HG03196 (cell line): Measurements from ENCODE around the gene ASMTL.
"Not testable (repeated sequence)": the region's sequence is repeated elsewhere in the genome, so short reads cannot be mapped to it uniquely, and the experiment has no call there.

ENCODE experiments used
- ATAC-seq: cut with Tn5 transposase; IDR thresholded peaks from one replicate; pipeline ENCODE4 v1.9.1; 2021; ENCODE audit not compliant: unreplicated experiment

The ASMTL gene, protein sequence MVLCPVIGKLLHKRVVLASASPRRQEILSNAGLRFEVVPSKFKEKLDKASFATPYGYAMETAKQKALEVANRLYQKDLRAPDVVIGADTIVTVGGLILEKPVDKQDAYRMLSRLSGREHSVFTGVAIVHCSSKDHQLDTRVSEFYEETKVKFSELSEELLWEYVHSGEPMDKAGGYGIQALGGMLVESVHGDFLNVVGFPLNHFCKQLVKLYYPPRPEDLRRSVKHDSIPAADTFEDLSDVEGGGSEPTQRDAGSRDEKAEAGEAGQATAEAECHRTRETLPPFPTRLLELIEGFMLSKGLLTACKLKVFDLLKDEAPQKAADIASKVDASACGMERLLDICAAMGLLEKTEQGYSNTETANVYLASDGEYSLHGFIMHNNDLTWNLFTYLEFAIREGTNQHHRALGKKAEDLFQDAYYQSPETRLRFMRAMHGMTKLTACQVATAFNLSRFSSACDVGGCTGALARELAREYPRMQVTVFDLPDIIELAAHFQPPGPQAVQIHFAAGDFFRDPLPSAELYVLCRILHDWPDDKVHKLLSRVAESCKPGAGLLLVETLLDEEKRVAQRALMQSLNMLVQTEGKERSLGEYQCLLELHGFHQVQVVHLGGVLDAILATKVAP

DNA sequence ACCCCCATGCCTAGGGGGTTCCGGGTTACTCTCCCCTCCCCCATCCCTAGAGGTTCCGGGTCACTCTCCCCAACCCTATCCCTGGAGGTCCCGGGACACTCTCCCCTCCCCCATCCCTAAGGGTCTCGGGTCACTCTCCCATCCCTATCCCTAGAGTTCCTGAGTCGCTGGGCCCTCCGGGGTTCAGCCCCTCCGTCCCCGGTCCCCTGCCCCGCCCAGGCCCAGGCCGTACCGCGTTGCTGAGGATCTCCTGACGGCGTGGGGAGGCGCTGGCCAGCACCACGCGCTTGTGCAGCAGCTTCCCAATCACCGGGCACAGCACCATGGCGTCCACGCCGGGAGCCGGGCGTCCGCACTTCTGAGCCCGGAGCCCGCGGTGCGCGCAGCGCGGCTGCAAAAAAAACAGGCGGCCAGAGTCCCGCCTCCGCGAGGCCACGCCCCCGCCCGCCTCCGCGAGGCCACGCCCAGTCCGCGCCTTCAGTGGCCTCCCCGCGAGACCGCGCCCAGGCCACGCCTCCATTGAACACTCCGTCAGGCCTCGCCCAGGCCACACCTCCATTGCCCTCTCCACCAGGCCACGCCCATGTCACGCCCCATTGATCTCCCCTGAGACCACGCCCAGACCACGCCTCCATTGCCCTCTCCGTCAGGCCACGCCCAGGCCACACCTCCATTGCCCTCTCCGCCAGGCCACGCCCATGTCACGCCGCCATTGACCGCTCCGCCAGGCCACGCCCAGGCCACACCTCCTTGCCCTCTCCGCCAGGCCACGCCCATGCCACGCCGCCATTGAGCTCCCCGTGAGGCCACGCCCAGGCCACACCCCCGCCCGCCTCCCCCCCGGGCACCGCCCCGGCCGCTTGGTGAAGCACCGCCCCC is at the start of gene ASMTL:
Gene ASMTL (minus strand): TSS at position 394 of the 879 bp plus-strand sequence. CDS start 69 bp downstream, at position 325.
- peak; percentile 78 for ATAC-seq

DNA sequence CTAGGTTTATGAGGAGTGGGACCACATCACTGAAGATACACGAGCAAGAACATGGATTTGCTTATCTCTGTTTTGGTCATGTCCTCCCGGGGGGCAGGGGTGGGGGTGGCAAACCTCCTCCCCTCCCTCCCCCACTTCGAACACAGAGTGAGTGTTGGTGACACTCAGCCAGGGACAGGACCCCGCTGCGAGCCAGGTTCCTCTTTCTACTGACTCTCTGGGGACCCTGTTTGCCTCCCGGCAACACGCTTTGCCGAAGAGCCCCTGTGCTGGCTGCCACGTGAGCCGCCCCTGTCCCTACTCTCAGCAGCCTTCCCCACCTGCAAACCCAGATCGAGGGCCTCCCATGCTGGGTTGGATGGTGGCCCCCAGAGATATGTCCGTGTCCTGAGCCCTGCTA is 49.5 kb upstream of the ASMTL start:
- ATAC-seq = peak; percentile 60

DNA sequence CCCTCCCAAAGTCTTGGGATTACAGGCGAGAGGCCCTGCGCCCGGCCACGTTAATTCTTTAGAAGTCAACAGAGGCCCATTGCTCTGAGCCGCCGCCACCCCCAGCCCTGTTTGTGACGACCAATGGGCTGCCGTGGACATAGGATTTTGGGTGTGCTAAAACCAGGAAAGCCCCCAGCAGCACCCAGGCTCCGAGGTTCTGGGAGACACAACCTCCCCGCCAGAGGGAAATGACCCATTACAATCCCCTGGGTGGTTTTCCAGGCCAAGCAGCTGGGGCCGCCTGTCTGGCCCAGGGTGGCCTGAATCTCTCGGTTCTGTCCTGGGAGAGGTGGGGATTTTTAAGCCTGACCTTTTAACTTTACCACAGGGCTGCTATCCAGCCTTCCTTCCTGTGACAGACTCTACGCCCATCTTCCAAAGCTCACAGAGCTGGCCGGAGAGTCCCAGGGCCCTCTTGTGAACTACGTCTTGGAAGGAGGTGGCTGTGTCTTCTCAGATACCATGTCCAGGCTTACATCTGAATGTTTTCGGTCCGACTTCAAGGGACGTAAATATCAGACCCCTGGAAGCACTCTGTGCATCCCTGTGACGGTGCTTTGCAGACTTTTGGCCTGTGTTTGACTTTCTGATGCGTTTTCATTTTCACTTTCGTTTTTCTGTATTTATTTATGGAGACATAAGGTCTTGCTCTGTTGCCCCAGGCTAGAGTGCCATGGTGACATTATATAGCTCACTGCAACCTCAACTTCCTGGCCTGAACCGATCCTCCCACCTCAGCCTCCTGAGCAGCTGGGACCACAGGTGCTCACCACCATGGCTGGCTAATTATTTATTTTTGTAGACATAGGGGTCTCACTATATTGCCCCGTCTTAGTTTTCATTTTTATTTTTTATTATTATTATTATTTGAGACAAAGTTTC is 48.3 kb upstream of the ASMTL start:
- ATAC-seq = peak; percentile 62

DNA sequence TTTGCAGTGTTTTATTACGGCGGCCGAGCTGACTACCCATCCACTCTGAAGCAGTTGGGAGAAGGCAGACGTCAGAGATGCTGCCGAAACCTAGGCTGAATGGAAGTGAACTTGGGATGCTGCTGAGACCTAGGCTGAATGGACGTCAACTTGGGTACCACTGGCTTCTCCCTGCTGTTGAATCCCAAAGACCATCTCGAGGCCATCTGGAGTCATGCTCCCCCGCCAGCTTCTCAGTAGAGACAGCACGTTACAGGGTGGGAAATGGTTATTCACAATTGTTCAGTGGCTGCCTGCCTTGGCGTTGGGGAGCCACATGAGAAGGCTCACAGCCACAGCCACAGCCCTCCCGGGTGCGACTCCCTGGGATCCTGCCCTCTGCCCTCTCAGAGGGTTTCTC is 43.4 kb upstream of the ASMTL start:
- no peak for ATAC-seq

DNA sequence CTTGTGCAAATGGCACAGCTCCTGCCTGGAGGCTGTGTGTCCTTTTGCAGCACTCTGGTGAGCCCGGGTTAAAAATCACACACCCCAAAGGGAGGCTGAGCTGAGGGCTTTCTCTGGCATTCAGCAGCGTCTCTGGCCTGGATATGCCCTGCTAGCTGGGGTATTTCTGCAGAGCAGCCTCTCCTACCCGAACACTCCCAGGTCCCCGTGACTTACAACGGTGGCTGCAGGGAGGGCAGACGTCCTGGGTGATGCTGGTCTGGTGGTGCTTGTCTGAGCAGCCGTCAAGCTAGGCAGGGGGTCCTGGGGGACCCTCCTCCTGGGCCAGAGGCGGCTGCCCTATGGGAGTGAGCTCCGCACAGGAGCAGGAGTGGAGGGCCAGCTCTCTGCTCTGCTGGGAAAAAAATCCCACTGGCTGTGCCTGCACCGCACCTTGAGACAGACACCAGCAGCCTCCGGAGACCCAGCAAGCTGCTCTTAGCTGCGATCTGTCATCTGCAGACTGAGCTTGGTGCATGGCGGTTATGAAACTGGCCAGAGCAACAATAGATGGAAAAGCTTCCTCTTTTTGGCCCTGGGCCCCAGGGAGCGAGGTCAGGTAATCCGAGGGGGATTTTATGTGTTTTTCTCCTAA is 41.3 kb upstream of the ASMTL start:
- peak; percentile 63 for ATAC-seq

DNA sequence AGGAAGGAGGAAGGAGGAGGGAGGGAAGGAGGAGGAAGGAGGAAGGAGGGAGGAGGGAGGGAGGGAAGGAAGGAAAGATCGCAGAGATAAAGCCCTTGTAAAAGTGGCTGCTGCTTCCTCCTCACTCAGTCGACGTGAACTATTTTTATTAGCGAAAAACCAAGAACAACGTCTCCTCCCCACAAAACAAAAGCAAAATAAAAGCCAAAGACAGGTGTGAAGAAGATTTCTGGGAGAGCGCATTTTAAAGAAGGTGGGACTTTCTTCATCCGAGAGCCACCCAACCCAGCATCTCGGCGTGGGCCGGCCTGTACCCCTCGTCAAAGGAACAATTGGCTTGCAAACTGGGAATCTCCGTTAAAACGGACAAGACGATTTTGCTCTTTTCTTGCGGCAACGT is 40.7 kb upstream of the ASMTL start:
- ATAC-seq = peak; percentile 2

DNA sequence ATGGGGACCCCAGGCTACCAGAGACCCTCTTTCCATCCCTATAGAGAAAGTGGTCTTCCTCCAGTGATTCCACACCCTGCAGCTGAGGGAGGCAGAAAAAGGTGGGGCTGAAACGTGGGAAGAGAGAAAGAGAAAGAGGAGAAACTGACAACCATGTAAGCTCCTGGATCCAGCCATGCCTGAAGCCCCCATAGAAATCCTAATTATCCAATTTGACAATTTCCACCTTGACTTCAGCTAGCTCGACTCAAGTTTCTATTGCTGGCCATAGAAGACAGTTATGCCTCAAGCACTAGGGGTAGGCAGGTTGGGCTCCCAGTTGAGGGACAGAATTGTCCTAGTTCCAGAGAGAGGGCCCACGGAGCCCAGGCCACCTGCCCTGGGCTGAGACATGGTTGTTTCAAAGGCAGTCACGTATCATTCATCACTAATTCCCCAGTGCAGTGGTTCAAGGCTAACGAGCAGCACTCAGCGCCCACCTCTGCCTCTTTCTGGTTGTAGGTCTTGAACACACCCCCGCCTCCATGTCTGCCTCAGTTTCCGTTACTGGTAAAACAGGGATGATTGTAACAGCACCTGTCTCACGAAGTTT is 39.8 kb upstream of the ASMTL start:
- ATAC-seq = no peak

DNA sequence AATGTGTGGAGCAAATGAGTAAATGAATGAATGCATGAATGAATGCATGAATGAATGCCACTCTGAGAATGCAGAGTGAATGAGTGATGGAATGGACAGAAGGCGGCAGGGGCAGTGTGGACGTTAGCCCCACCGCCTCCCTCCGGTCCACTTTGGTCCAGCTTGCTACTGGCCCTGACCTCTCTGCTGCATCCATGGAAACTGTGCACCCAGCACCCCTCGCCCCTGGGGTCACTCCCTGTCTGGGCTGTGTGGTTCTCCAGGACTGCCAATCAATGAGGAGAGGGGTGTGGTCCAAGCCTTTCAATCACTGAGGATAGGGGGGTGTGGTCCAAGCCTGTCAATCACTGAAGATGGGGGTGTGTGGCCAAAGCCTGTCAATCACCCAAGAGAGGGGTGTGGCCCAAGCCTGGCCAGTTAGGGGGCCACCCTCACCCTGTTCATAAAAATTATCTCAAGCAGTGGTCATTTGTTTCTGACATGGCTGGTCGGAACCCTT is 39.2 kb upstream of the ASMTL start:
- ATAC-seq = peak; percentile 74

DNA sequence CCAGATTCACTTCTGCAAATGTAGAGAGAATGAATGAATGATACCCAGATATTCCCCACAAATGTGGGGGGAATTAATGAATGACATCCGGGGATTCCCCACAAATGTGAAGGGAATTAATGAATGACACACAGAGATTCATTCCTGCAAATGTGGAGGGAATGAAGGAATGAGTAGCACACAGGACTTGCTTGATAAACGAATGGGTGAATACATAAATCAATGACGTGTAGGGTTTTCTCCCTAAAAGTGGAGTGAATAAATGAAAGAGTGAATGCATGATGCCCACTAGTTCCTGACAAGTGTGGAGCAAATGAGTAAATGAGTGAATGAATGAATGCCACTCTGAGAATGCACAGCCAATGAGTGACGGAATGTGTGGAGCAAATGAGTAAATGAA is 38.5 kb upstream of the ASMTL start:
- not testable (repeated sequence) for ATAC-seq

DNA sequence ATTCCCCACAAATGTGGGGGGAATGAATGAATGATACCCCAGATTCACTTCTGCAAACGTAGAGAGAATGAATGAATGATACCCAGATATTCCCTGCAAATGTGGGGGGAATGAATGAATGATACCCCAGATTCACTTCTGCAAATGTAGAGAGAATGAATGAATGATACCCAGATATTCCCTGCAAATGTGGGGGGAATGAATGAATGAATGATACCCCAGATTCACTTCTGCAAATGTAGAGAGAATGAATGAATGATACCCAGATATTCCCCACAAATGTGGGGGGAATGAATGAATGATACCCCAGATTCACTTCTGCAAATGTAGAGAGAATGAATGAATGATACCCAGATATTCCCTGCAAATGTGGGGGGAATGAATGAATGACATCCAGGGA is 38.0 kb upstream of the ASMTL start:
- not testable (repeated sequence) for ATAC-seq

DNA sequence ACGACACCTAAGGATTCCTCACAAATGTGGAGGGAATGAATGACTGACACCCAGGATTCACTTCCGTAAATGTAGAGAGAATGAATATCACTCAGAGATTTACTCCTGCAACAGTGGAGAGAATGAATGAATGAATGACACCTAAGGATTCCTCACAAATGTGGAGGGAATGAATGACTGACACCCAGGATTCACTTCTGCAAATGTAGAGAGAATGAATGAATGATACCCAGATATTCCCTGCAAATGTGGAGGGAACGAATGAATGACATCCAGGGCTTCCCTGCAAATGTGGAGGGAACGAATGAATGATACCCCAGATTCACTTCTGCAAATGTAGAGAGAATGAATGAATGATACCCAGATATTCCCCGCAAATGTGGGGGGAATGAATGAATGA is 36.6 kb upstream of the ASMTL start:
- not testable (repeated sequence) for ATAC-seq

DNA sequence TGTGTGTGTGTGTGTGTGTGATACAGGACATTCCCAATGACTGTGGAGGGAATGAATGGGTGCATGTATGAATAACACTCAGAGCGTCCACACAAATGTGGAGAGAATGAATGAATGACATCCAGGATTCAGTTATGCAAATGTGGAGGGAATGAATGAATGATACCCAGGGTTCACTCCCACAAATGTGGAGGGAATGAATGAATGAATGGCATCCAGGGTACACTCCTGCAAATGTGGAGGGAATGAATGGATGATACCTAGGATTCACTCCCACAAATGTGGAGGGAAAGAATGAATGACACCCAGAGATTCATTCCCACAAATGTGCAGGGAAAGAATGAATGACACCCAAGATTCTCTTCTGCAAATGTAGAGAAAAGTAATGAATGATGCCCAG is 36.0 kb upstream of the ASMTL start:
- ATAC-seq = no peak

DNA sequence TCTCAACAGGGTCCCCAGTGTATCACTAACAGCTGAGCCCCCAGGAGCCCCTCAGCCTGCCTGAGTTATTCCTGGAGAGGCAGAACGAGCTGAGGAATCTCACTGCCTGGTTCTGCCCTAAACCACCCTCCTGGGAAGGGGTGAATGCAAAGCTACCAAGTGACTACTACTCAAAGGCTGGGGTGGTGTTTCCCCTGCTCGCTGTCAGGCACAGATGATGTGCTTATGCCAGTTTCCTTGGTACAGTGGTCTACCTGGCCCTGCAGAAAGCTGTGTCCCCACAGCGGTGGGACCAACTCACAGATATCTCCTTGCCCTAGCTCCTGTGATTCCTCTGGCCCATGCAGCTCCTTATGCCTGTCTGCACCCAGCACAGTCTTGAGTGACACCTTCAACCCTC is 35.4 kb upstream of the ASMTL start:
- no peak for ATAC-seq

DNA sequence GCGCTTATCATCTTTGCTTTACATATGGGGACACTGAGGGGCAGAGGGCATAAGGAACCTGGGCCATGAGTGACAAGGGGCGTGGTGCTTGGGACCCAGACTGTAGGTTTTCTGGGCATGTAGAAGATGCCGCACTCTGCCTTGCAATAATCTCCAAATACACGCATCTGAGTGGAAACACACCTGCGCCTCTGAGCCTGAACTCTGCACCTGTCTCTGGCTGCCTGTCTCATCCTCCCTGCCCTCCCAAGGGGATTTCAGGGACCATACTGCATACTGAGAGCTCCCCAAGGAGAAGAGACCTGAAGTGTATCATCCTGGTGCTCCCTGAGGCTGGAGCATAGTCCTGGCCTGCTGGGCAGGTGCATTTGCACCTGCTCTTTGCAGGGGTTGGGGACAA is 34.7 kb upstream of the ASMTL start:
- ATAC-seq = no peak

DNA sequence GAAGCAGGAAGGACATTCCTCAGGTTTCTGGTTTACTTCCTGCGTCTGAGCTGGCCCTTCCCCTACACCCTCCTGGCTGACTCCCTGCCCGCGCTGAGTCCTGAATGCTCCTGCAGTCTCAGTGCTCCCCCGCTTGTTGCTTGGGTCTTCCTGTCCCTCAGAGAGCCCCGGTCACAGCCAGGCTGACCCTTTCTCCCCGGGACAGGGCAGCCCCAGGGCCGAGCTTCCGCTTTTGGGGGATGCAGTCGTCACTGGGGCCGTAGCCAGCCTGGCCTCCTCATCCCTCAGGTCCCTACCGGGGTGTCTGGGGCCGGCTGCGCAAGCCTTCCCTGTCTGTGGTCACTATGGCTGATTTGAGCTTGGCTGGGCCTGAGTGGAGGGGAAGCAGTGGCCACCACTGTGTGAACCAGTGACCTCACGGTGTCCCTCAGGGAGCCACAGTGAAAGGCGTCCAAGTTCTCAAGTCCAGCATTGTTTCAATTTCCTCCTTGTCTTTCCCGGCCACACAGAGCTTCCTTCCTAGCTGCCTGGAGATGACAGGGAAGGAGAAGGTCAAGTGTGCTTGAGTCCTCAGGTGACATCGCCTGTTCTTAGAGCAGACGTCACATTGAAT is 34.1 kb upstream of the ASMTL start:
- no peak for ATAC-seq

DNA sequence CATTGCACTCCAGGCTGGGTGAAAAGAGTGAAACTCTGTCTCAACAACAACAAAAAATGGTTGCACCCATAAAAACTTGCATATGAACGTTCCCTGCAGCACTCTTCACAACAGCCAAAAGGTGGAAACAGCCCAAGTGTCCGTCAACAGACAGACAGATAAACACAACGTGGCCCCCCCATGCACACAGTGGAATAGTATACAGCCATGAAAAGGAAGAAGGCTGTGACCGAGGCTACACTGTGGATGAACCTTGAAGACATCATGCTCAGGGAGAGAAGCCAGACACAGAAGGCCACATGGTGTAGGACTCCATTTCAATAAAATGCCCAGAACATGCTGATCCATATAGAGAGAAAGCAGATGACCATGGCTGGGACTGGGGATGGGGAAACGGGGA is 33.5 kb upstream of the ASMTL start:
- no peak for ATAC-seq

DNA sequence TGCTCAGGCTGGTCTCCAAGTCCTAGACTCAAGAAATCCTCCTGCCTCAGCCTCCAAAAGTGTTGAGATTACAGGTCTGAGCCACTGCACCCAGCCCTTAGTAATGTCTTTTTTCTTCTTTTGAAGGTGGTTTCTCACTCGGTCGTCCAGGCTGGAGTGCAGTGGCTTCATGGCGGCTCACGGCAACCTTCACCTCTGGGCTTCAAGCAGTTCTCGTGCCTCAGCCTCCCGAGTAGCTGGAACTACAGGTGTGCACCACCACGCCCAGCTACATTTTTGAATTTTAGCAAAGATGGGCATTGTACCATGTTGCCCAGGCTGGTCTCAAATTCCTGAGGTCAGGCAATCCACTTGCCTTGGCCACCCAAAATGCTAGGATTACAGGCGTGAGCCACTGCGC is 32.3 kb upstream of the ASMTL start:
- ATAC-seq = no peak

DNA sequence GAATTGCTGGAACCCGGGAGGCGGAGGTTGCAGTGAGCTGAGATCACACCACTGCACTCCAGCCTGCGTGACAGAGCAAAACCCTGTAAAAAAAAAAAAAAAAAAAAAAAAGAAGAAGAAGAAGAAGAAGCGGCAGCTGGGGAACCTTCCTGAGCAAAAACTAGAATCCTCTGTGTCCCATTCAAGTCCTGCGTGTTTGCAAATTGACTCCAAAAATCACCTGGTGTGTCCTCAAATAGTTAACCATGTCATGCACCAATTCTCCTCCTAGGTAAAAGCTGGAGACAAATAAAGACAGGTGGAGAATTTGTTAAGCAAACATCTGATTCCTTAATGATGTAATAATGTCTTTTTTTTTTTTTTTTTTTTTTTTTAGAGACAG is 31.9 kb upstream of the ASMTL start:
- no peak for ATAC-seq
